HepG2 (cell line): ENCODE results near the gene NFE2. TPM values are rescaled to one million over a fixed set of nuclear protein-coding genes. Genes with fewer than 3 reads are reported as not detected.

Source experiments
- ARNT2 ChIP-seq: sonication (generic); formaldehyde crosslinking; IDR thresholded peaks from 2 replicates; pipeline ENCODE4 v1.8.0; 2022; ENCODE audit warnings: mild to moderate bottlenecking, low read depth, missing genetic modification reagents, moderate library complexity
- CHCHD3 ChIP-seq: sonication (generic); formaldehyde crosslinking; IDR thresholded peaks from 2 replicates; pipeline ENCODE4 v1.8.0; 2022; ENCODE audit warnings: mild to moderate bottlenecking, missing genetic modification reagents, moderate library complexity
- JUND ChIP-seq: sonication (generic); formaldehyde crosslinking; IDR thresholded peaks from 2 replicates; pipeline ENCODE4 v1.8.0; 2022; ENCODE audit warnings: mild to moderate bottlenecking, missing genetic modification reagents
- MBD4 ChIP-seq: IDR thresholded peaks from 2 replicates; pipeline ENCODE4 v1.6.1; 2012; ENCODE audit warnings: low read length, inconsistent platforms, borderline replicate concordance
- MED1 ChIP-seq: sonication (generic); formaldehyde crosslinking; IDR thresholded peaks from 2 replicates; pipeline ENCODE4 v1.4.0; 2020; ENCODE audit warnings: missing genetic modification reagents
- NRL ChIP-seq: sonication (generic); formaldehyde crosslinking; IDR thresholded peaks from 2 replicates; pipeline ENCODE4 v1.5.0; 2020; ENCODE audit warnings: missing genetic modification reagents, mild to moderate bottlenecking, moderate library complexity, borderline replicate concordance
- POLR2A ChIP-seq, 2 experiments: IDR thresholded peaks; 2 replicates each; pipeline ENCODE4 v1.6.1; 2011; ENCODE audit warnings: low read depth in 2 of 2, low read length in 2 of 2, mild to moderate bottlenecking in 1 of 2, moderate library complexity in 1 of 2; ENCODE audit not compliant: insufficient read depth in 1 of 2
- SRSF9 ChIP-seq: fragments of 200-400 bp; formaldehyde crosslinking; IDR thresholded peaks from 2 replicates; pipeline ENCODE4 v1.6.1; 2018; ENCODE audit warnings: borderline replicate concordance, mild to moderate bottlenecking, low read depth, low read length; ENCODE audit not compliant: insufficient read depth, poor library complexity, severe bottlenecking
- TCF12 ChIP-seq, 2 experiments: fragments of 450-650 bp in 1 of 2; sonication (generic) in 1 of 2; formaldehyde crosslinking in 1 of 2; IDR thresholded peaks; 2 replicates each; pipeline versions ENCODE4 v1.6.1 to v1.8.0; 2017 to 2022; ENCODE audit warnings: antibody characterized with exemption in 1 of 2, mild to moderate bottlenecking in 1 of 2, missing genetic modification reagents in 1 of 2, moderate library complexity in 1 of 2
- TSC22D2 ChIP-seq: sonication (generic); formaldehyde crosslinking; IDR thresholded peaks from 2 replicates; pipeline ENCODE4 v1.5.1; 2020; ENCODE audit warnings: missing genetic modification reagents, mild to moderate bottlenecking, borderline replicate concordance
- ZFP82 ChIP-seq: sonication (generic); formaldehyde crosslinking; IDR thresholded peaks from 2 replicates; pipeline ENCODE4 v1.5.1; 2020; ENCODE audit warnings: mild to moderate bottlenecking, missing genetic modification reagents, borderline replicate concordance
- ZNF383 ChIP-seq: sonication (generic); formaldehyde crosslinking; IDR thresholded peaks from 2 replicates; pipeline ENCODE4 v1.4.0; 2020; ENCODE audit warnings: missing genetic modification reagents, mild to moderate bottlenecking, borderline replicate concordance
- ZNF556 ChIP-seq: sonication (generic); formaldehyde crosslinking; IDR thresholded peaks from 2 replicates; pipeline ENCODE4 v1.4.0; 2020; ENCODE audit warnings: mild to moderate bottlenecking, missing genetic modification reagents, borderline replicate concordance
- ZNF660 ChIP-seq: sonication (generic); formaldehyde crosslinking; IDR thresholded peaks from 2 replicates; pipeline ENCODE4 v1.5.1; 2020; ENCODE audit warnings: mild to moderate bottlenecking, low read depth, missing genetic modification reagents, borderline replicate concordance
- polyA plus RNA-seq, 8 experiments: library from polyadenylated mRNA; depleted of rRNA in 3 of 8; stranded (reverse) in 7 of 8; unstranded in 1 of 8; fragments of >200 nt; fragmentation: Illumina TruSeq in 4 of 8; extraction: Trizol in 4 of 8; gene quantifications; 2 replicates each; pipeline versions ENCODE4 v1.2.1 to v1.2.3, GENCODE V29; 2011 to 2016; ENCODE audit warnings: low read depth in 4 of 8, missing spikeins in 1 of 8, mixed read lengths in 1 of 8; ENCODE audit not compliant: insufficient read depth in 1 of 8
- total RNA-seq, 5 experiments: library from RNA; depleted of rRNA; stranded (reverse); fragments of >200 nt; fragmentation: Illumina TruSeq; extraction: Trizol; gene quantifications; 2 replicates each; pipeline ENCODE4 v1.2.3, GENCODE V29; 2016; ENCODE audit warnings: low read depth in 1 of 5
- TF ChIP-seq, protein P1 (sequence below): sonication (generic); IDR thresholded peaks from 2 replicates; pipeline ENCODE4 v1.6.1; 2016; ENCODE audit warnings: low read depth, borderline replicate concordance
- TF ChIP-seq, protein P2 (sequence below): sonication (generic); formaldehyde crosslinking; IDR thresholded peaks from 2 replicates; pipeline ENCODE4 v1.5.0; 2020; ENCODE audit warnings: mild to moderate bottlenecking, missing genetic modification reagents, borderline replicate concordance
- TF ChIP-seq, protein P3 (sequence below): sonication (generic); formaldehyde crosslinking; IDR thresholded peaks from 2 replicates; pipeline ENCODE4 v1.4.0; 2020; ENCODE audit warnings: mild to moderate bottlenecking, missing genetic modification reagents

NFE2 gene
- total and polyA plus RNA-seq, 2 of the 13 experiments (the other 11 are each of a cell fraction or from before 2014, with no cell fraction given), result 4.5 to 7.8 TPM

DNA sequence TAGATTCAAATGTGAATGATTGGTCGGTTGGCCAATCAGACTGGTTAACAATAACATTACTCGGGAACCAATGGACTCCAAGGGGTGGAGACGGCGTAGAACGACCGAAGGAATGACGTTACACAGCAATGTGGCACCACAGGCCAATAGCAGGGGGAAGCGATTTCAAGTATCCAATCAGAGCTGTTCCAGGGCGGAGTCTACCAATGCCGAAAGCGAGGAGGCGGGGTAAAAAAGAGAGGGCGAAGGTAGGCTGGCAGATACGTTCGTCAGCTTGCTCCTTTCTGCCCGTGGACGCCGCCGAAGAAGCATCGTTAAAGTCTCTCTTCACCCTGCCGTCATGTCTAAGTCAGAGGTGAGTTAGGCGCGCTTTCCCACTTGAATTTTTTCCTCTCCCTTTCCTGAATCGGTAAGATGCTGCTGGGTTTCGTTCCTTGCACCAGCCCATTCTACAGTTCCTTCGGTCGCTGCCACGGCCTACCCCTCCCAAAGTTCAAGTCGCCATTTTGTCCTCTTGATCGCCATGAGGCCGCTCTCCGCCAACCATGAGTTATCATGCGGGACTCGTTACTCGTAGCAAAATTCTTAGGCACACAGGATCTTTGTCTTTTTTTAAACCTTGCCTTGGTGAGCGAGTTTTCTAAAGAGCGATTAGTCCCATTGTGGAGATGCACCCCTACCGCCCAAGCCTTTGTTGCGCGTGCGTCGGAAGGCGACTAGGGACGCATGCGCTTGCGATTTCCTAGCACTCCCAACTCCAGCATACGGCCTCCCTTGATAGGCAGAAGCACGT, 20.2 kb downstream of the NFE2 start, which contains the start of gene HNRNPA1 (continued):
- TF ChIP-seq MED1 (CRISPR knock-in tag) (peak; percentile 34; the same call in 1 of the 2 replicates), NRL (CRISPR knock-in tag) (peak; percentile 85; the same call in 1 of the 2 replicates), POLR2A (IDR thresholded peaks at IDR 0.05; ENCODE audit: insufficient read depth in 1 of 2, low read depth in 2 of 2, low read length in 2 of 2) (peak; percentile 99 to 100), SRSF9 (no peak), ZFP82 (CRISPR knock-in tag) (0 out of 2 replicates have a peak, but pooled peaks have one; percentile 34), JUND (CRISPR knock-in tag) (no peak), ZNF556 (CRISPR knock-in tag) (0 out of 2 replicates have a peak, but pooled peaks have one; percentile 80), TCF12 (IDR thresholded peaks at IDR 0.05) (no peak), TCF12 (CRISPR knock-in tag; IDR thresholded peaks at IDR 0.05) (0 out of 2 replicates have a peak, but pooled peaks have one; percentile 9), ZNF660 (CRISPR knock-in tag) (no peak), MBD4 (no peak), ARNT2 (peak; percentile 67), CHCHD3 (CRISPR knock-in tag) (0 out of 2 replicates have a peak, but pooled peaks have one; percentile 32), TSC22D2 (CRISPR knock-in tag) (no peak), ZNF383 (CRISPR knock-in tag) (no peak)
- TF ChIP-seq, protein P1, sequence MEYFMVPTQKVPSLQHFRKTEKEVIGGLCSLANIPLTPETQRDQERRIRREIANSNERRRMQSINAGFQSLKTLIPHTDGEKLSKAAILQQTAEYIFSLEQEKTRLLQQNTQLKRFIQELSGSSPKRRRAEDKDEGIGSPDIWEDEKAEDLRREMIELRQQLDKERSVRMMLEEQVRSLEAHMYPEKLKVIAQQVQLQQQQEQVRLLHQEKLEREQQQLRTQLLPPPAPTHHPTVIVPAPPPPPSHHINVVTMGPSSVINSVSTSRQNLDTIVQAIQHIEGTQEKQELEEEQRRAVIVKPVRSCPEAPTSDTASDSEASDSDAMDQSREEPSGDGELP, result no peak
- TF ChIP-seq, protein P2, sequence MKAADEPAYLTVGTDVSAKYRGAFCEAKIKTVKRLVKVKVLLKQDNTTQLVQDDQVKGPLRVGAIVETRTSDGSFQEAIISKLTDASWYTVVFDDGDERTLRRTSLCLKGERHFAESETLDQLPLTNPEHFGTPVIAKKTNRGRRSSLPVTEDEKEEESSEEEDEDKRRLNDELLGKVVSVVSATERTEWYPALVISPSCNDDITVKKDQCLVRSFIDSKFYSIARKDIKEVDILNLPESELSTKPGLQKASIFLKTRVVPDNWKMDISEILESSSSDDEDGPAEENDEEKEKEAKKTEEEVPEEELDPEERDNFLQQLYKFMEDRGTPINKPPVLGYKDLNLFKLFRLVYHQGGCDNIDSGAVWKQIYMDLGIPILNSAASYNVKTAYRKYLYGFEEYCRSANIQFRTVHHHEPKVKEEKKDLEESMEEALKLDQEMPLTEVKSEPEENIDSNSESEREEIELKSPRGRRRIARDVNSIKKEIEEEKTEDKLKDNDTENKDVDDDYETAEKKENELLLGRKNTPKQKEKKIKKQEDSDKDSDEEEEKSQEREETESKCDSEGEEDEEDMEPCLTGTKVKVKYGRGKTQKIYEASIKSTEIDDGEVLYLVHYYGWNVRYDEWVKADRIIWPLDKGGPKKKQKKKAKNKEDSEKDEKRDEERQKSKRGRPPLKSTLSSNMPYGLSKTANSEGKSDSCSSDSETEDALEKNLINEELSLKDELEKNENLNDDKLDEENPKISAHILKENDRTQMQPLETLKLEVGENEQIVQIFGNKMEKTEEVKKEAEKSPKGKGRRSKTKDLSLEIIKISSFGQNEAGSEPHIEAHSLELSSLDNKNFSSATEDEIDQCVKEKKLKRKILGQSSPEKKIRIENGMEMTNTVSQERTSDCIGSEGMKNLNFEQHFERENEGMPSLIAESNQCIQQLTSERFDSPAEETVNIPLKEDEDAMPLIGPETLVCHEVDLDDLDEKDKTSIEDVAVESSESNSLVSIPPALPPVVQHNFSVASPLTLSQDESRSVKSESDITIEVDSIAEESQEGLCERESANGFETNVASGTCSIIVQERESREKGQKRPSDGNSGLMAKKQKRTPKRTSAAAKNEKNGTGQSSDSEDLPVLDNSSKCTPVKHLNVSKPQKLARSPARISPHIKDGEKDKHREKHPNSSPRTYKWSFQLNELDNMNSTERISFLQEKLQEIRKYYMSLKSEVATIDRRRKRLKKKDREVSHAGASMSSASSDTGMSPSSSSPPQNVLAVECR (CRISPR knock-in tag), result peak; percentile 71
- TF ChIP-seq, protein P3, sequence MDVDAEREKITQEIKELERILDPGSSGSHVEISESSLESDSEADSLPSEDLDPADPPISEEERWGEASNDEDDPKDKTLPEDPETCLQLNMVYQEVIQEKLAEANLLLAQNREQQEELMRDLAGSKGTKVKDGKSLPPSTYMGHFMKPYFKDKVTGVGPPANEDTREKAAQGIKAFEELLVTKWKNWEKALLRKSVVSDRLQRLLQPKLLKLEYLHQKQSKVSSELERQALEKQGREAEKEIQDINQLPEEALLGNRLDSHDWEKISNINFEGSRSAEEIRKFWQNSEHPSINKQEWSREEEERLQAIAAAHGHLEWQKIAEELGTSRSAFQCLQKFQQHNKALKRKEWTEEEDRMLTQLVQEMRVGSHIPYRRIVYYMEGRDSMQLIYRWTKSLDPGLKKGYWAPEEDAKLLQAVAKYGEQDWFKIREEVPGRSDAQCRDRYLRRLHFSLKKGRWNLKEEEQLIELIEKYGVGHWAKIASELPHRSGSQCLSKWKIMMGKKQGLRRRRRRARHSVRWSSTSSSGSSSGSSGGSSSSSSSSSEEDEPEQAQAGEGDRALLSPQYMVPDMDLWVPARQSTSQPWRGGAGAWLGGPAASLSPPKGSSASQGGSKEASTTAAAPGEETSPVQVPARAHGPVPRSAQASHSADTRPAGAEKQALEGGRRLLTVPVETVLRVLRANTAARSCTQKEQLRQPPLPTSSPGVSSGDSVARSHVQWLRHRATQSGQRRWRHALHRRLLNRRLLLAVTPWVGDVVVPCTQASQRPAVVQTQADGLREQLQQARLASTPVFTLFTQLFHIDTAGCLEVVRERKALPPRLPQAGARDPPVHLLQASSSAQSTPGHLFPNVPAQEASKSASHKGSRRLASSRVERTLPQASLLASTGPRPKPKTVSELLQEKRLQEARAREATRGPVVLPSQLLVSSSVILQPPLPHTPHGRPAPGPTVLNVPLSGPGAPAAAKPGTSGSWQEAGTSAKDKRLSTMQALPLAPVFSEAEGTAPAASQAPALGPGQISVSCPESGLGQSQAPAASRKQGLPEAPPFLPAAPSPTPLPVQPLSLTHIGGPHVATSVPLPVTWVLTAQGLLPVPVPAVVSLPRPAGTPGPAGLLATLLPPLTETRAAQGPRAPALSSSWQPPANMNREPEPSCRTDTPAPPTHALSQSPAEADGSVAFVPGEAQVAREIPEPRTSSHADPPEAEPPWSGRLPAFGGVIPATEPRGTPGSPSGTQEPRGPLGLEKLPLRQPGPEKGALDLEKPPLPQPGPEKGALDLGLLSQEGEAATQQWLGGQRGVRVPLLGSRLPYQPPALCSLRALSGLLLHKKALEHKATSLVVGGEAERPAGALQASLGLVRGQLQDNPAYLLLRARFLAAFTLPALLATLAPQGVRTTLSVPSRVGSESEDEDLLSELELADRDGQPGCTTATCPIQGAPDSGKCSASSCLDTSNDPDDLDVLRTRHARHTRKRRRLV (CRISPR knock-in tag), result no peak; the same call in 1 of the 2 replicates
